NCI-H526 (cell line): ENCODE measurements around the gene NELL2.

ENCODE experiments used
- DNase-seq, 2 experiments: peaks; one replicate each; lab custom pipeline; 2025; lab: John Stamatoyannopoulos, UW

Gene NELL2

GRCh38 chr12:44618946-44619345 lies 257.2 kb downstream of the NELL2 start:
- DNase-seq = no peak

- DNase-seq = no peak
These were observed 259.7 kb downstream of the NELL2 start for GRCh38 chr12:44616402-44616801.

- DNase-seq = no peak
These were observed 264.6 kb downstream of the NELL2 start for GRCh38 chr12:44611538-44611937.

GRCh38 chr12:44603701-44604100 lies 272.4 kb downstream of the NELL2 start:
- no peak for DNase-seq

GRCh38 chr12:44592626-44593025 lies 283.5 kb downstream of the NELL2 start:
- no peak for DNase-seq

GRCh38 chr12:44589697-44590096 lies 286.4 kb downstream of the NELL2 start:
- DNase-seq = peak in 1 of 2 experiments; percentile 5

- no peak for DNase-seq
These were observed 287.5 kb downstream of the NELL2 start for GRCh38 chr12:44588651-44589050.

GRCh38 chr12:44584625-44585024 lies 291.5 kb downstream of the NELL2 start:
- DNase-seq = no peak

- DNase-seq = no peak
These were observed 293.6 kb downstream of the NELL2 start for GRCh38 chr12:44582521-44582920.

GRCh38 chr12:44581642-44582242 lies 294.4 kb downstream of the NELL2 start:
- DNase-seq = no peak

- no peak for DNase-seq
These were observed 301.5 kb downstream of the NELL2 start for GRCh38 chr12:44574586-44574985.

- DNase-seq = no peak
These were observed 302.4 kb downstream of the NELL2 start for GRCh38 chr12:44573723-44574122.

GRCh38 chr12:44571006-44571550 lies 305.0 kb downstream of the NELL2 start:
- DNase-seq = no peak

GRCh38 chr12:44570036-44570583 lies 306.0 kb downstream of the NELL2 start:
- no peak for DNase-seq

- DNase-seq = no peak
These were observed 311.0 kb downstream of the NELL2 start for GRCh38 chr12:44565163-44565562.

- DNase-seq = no peak
These were observed 312.6 kb downstream of the NELL2 start for GRCh38 chr12:44563486-44563885.

- no peak for DNase-seq
These were observed 317.6 kb downstream of the NELL2 start for GRCh38 chr12:44558340-44559100.

GRCh38 chr12:44555454-44555853 lies 320.7 kb downstream of the NELL2 start:
- DNase-seq = no peak

- no peak for DNase-seq
These were observed 324.5 kb downstream of the NELL2 start for GRCh38 chr12:44551631-44552030.

GRCh38 chr12:44550377-44550776 lies 325.7 kb downstream of the NELL2 start:
- no peak for DNase-seq

GRCh38 chr12:44546060-44546459 lies 330.1 kb downstream of the NELL2 start:
- no peak for DNase-seq

GRCh38 chr12:44544018-44544417 lies 332.1 kb downstream of the NELL2 start:
- DNase-seq = no peak

- peak in 1 of 2 experiments; percentile 17 for DNase-seq
These were observed 333.4 kb downstream of the NELL2 start for GRCh38 chr12:44542716-44543115.
